Stromal cell of bone marrow (primary cell): ENCODE measurements around the gene ALKAL2.
"Not testable (repeated sequence)": the region's sequence is repeated elsewhere in the genome, so short reads cannot be mapped to it uniquely, and the experiment has no call there.

Experiments used
- DNase-seq: peaks from one replicate; pipeline ENCODE4 v3.0.0-alpha.2; 2012; ENCODE audit warnings: low read depth

ALKAL2 gene, protein sequence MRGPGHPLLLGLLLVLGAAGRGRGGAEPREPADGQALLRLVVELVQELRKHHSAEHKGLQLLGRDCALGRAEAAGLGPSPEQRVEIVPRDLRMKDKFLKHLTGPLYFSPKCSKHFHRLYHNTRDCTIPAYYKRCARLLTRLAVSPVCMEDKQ

DNA sequence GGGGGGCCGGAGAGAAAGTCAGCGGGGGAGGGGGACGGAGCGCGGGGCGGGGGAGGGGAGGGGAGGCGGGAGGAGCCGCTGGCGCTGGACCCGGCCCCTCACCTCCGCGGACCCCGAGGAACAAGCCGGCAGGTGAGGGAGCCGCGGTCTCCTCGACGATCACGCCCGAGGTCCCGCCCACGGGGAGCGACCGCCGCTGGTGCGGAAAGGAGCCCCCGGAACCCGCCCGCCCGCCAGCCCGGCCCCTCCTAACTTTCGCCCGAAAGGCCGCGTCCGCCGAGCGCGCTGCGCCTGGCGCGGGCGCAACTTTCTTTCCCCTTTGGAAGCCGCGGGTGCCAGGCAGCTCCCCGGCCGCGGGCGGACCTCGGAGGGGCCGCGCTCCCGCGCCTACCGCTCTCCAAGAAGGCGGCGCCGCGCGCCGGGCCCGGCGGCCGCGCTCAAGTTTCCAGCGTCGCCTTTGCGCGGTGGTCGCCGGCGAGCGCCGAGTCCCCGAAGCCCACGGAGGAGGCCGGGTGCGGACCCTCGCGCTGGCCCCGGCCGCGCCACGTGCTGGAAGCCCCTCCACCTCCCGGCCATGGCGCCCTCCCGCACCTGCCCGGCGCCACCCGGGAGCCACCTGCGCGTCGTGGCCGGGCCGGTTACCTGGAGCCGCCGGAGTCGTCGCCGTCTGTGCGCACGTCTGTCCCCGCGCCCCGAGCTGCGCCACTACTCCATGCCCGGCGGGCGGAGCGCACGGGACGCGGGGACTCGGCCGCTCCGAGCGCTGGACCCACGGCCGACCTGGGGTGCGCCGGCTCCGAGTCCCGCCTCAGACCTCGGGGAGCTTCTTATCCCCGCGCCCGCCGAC is at the start of gene ALKAL2:
Gene ALKAL2 (minus strand): TSS at position 181 of the 847 bp plus-strand sequence. CDS start 256 bp downstream, outside the sequence.
- no peak for DNase-seq

DNA sequence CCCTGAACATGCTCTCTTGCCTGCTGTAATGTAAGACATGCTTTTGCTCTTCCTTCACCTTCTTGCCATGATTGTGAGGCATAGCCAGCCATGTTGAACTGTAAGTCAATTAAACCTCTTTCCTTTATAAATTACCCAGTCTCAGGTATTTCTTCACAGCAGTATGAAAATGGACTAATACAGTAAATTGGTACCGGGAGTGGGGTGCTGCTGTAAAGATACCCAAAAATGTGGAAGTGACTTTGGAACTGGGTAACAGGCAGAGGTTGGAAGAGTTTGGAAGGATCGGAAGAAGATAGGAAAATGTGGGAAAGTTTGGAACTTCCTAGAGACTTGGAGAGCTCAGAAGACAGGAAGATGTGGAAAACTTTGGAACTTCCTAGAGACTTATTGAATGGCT is 49.1 kb upstream of the ALKAL2 start:
- DNase-seq: not testable (repeated sequence)

DNA sequence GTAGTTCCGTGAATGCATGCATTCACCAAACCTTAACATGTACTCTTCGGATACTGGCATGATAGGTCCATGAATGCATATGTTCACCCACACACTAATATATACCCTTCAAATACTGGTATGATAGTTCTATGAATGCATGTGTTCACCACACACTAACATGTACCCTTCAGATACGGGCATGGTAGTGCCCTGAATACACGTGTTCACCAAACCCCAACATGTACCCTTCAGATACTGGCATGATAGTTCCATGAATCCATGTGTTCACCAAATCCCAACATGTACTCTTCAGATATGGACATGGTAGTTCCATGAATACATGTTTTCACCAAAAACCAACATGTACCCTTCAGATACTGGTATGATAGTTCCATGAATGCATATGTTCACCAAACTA is 48.5 kb upstream of the ALKAL2 start:
- no peak for DNase-seq

DNA sequence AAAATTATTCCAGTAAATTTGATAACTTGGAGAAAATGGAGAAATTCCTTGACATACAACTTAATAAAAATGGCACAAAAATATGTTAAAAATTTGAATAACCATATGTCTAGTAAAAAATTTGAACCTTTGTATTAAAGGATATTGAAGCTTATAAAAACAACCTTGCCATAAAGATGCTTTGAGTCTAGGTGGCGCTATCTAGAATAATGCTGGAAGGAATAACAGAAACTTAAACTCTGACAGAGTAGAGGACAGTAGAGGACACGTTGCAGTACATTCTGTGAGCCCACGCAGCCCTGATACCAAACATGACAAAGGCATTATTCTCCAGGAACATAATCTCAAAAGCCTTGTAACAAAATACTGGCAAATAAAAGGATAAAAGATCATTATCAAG is 44.7 kb upstream of the ALKAL2 start:
- DNase-seq: no peak

DNA sequence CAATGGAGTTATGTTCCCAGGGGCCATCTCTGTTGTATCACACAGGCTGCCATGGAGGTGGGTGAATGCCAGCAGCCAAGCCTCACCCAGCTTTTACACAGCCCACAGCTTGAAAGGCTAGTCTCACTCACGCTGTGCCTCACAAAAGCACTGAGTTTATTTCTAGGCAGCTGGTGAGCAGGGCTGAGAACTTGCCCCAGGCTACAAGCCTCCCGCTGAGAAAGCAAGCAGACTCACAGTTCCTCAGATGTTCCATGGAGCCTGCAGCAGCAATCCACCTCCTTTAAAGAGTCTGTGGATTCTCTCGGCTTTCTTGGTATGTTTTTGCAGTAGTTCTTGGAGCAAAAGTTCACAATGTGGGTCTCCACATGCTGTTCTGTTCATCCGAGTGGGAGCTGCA is 40.9 kb upstream of the ALKAL2 start:
- no peak for DNase-seq

DNA sequence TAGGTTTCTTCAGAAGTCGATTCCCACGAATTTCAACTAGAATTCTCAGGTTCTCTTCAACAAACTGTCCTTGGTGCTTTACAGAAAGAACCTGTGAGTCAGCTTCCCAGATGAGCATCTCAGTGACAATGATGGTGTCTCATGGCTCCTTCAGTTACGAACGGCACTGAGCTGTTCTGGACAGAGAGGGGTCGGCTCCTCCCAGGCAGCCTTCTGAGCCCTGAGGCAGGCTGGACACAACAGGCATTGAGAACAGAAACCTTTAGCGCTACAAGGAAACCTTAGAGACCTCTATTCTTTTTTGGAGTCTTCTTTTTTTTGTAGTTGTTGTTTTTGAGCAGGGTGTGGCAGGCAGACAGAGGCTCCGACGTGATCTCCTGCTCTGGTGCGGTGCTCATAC is 35.1 kb upstream of the ALKAL2 start:
- no peak for DNase-seq

DNA sequence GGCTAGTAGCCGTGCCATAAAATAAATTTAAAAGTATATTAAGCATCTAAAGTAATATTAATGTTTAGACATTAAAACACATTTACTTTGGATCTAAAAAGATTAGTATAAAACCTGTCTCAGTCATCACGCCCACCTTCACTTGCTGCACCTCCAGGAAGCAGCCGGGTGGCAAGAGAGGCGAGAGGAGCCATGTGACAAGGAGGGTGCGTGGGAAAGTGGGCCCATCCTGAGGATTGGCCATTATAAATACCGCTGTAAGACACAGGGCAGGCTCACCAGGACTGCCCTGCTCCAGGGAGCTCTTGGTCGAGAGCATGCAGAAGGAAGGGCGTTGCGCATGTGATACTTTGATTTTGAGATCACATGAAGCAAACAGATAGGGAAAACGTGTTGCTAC is 34.4 kb upstream of the ALKAL2 start:
- DNase-seq: no peak

DNA sequence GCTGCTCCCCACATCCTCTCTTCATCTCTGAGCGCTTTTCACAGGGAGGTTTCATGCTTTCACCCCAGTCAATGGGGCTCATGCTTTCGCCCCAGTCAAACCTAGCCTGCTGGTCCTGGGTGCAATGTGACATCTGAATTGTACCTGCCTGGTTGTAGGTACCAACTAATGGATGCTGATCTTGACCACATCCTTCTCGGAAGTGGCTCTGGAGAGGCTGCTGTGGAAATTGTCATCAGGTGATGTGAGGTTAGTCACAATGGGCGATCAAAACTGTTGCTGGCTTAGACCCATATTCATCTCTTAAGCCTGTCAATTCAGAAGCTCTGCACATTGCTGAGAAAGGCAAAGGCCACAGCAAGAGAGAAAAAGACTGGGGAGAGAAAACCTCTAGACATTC is 32.7 kb upstream of the ALKAL2 start:
- no peak for DNase-seq

DNA sequence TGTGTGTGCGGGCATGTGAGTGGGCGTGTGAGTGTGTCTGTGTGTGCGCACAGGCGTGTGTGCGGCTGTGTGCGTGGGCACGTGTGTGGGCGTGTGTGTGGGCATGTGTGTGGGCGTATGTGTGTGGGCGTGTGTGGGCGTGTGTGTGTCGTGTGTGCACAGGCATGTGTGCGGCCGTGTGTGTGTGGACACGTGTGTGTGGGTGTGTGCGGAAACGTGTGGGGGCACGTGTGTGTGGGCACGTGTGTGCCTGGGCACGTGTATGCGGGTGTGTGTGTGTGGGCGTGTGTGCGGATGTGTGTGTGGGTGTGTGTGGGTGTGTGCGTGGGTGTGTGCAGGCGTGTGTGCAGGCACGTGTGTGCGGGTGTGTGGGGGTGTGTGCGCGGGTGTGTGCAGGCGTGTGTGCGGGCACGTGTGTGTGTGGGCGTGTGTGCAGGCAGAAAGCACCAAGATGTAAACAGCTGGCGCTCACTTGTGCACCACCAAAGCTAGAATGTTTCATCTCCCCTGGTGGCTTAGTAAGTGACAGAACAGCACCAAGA is 31.2 kb upstream of the ALKAL2 start:
- no peak for DNase-seq

DNA sequence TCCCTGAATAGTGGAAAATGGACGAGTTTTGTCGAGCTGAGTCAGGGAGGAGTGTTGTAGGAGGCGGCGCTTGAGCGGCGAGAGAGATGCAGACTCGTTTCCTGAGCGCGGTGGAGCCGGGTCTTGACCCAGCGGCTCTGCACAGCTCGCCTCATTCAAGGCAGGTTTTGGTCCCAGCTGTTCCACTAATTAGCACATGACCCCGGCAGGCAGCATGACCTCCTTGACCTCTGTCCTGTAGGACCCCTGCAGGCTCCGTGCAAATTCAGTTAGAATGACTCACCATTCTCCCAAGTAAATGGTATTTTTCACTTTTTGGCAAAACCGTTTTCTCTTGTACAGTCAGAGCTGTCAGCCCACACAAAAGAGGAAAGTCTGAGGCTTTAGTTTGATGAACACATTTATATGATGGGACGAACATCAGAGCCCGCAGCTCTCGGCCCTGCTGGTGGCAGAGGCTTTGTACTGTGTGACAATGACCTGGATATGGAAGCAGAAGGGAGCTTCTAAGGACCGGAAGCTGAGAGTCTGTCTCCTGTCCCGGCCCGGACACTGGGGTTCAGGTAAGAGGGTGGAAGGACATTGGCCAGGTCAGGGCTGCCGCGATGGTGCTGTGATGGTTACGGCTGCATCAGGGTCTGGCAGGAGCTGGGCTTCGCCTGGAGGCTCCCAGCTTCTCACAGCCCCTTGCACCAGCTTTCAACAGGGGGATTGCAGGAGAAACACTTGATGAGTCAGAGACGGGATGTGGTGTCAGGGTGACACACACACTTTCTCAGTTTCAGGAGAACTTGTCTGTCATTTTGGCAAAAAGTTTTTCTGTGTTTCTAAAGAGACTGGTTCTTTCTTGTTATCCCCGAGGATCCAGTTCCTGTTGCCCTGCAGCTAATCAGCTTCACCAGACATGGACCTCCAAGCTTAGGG is 29.9 kb upstream of the ALKAL2 start:
- no peak for DNase-seq

DNA sequence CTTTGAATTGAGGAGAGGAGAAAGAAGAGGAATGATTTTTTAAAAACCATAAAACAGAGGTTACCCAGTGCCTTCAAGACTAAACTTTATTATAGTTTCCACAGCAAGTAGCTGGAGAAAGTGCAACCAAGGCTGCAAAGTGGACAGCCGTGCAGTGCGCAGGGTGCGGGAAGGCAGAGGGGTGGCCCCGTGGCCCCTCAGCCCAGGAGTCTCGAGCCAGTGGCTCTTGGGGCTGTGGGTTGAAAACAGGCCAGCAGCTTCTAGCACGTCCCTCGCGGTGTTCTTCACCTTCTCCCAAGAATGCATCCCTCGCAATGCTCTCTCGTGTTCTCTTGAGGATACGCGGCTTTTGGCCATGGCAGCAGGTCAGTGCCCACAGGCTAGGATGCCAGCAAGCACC is 28.5 kb upstream of the ALKAL2 start:
- no peak for DNase-seq

DNA sequence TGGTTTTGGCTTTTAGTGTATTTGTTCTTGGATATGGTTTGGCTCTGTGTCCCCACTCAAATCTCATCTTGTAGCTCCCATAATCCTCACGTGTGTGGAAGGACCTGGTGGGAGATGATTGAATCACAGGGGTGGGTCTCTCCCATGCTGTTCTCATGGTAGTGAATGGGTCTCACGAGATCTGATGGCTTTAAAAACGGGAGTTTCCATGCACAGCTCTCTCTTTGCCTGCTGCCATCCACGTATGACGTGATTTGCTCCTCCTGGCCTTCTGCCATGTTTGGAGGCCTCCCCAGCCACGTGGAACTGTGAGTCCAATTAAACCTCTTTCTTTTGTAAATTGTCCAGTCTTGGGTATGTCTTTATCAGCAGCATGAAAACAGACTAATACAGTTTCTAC is 28.0 kb upstream of the ALKAL2 start:
- not testable (repeated sequence) for DNase-seq

DNA sequence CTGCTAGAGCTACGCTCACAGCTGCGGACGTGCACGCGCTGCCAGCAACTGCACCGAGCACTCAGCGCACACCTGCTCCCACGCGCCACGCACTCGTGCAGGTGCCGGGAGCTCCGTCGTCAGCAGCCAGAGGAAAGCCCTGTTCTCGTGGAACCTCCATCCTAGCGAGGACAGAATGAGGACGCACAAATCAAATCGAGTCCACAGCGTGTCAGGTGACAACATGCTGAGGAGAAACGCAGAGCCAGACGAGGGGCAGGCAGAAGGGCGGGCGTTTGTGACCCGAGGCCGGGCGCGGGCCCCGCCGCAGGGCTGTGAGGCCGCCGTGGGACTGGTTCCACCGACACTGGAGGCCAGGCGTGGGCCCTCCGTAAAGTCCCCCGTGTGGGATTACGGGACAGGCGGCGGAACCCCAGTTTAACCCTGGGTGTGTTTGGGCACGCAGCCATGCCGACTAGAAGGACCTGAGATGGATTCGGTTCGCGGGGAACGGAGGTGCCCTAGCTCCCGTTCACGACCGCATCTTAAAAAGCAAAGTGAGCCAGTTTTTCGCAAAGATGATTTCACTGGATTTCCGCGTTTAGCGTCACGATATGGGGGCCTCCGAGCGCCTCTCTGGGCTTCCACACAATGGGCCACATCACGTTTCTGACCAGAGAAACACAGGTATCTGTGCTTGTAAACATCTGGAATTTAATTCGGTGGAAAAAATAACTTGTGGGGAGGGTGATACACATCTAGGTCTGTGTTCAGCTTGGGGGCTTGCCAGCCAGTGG is 26.9 kb upstream of the ALKAL2 start:
- DNase-seq: no peak

DNA sequence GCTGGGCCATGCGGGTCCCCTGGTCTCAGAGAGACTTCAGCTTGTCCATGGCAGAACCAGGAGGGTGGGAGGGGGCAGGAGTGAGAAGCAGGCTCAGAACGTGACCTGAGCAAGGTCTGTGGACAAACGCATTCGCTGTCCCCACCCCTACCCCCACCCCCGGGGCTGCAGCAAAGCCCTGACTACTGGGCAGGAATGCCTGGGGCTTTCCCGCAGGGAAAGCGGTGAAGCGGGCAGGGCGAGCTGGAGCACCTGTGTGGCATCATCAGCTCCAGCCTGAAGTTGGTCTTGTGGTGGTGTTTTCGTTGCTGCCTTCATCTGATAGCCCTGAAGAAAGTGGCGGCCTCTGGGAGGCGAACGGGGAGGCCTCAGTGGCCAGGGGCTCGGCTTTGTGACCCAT is 26.1 kb upstream of the ALKAL2 start:
- no peak for DNase-seq

DNA sequence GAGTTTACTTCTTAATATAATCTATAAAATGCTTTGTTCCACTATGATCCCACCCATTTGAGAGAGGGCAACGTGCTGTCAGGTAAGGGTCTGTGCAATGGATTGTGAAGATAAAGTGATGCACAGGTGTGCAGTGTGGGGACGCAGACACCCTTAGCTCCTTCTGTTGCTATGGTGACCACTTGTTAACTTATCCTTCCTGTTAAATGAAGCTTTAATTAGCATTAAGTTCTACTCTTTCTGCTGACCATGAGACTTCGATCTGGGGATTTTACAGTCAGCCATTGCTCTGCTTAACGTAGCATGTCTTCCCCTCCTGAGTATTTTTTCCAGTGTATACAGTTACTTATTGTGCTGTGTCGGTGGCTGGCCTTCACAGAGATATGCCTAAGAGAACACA is 23.1 kb upstream of the ALKAL2 start:
- no peak for DNase-seq

DNA sequence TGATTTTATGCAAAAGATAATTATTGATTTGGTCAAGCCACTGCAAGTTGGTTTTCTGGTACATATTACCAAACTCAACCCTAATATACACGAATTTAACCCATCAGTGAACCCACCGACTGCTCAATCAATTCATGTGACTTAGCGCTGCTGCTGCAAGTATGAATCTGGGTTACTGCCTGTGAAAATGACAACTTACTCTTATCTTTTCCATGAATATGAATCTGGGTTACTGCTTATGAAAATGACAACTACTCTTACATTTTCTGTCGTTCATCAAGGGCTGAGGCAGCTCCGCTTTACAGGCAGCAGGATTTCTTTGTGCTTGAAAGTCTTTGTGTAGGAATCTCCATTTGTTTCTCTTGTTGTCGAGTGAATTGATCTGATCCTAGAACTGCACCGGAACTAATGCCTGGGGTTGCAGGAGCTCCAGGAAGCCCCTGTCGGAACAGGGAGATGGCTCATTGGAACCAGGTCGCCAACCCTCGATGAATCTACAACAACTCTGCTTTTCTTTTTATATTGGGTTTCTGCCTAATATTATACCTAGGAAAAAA is 22.1 kb upstream of the ALKAL2 start:
- DNase-seq: no peak

DNA sequence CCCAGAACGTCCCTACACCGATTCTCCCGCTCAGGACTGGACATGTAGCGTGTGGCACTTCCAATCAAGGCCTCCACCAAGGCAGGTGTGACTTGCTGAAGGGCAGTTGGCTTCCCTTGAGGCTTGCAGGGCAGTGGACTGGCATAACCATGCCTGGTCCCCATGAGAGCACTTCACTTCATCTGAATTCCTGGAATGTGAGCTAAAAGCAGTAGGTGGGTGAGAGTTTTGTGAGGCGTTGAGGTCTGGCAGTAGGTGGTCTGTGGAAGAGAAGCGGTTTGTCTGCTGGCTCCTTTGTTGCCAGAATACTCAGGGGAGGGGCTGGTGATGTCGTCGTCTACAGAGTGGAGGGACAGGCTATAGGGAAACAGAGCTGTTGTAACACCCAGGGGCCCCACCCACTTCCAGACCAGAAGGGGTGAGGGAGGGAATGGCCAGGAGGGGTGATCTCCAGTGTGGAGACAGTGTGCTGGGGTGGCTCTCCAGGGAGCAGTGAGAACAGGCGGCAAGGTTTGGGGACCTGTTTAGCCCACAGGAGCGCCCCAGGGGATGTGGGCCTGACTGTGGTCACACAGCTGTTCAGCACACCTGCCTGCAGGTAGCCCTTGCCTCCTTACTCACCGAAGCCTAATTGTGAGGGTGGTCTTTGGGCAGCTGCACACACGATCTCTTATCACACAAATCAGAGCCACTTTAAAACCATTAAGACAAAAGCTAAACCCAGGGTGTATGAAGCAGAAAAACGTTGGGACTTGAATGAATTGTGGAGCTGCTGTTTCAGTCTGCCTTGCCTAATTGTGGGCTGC is 21.5 kb upstream of the ALKAL2 start:
- no peak for DNase-seq

DNA sequence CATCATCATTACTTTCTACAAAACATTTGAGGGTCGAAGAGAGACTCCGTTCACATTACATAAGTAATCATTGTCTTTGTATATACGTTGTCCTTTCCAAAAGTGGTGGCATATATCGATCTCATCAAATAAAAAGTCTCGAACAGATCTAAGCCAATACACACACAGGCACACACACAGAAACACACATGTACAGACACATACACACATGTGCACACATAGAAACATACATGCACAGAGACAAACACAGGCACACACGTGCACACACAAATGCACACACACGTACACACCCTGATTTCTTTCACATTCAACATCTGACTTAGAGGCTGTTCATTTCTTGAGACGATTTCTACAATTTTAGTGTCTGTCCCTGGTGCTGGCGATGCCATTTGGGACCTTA is 17.5 kb upstream of the ALKAL2 start:
- no peak for DNase-seq

DNA sequence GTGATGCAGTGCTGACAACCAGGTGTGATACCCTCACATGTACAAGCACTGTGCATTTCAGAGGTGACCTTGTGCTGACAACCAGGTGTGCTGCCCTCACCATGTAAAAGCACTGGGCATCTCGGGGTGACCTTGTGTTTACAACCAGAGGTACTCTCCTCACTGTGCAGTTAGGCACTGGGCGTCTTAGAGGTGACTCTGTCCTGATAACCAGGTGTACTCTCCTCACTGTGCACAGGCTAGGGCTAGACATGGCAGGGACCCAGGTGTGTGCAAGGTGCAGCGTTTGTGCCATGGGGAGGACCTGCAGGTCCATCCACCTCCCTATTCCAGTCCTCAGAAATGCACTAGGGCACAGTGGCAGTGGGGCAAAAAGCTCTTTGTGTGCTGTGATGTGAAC is 8.5 kb upstream of the ALKAL2 start:
- no peak for DNase-seq

DNA sequence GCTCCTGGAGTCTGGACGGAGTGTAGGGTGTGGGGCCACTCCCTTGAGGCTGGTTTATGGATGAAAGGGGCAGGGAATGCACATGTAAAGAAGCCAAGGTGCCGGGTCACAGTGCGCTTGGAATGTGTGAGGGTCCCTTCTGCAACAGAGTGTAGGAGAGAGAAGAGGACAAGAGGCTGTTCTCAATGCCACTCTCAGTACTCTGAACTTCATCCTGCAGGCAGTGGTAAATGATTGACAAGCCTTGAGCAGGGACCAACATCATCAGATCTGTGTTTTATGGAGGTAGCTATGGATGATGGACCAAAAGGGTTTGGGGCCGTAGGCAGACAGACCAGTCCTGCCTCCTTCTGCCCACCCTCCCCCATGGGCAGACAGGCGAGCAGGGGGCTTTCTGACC is 7.2 kb upstream of the ALKAL2 start:
- no peak for DNase-seq
